HG03025 (cell line): ENCODE data around the gene WFIKKN1.

Experiments used
- ATAC-seq: cut with Tn5 transposase; IDR thresholded peaks from one replicate; pipeline ENCODE4 v1.9.1; 2021; ENCODE audit warnings: mild to moderate bottlenecking, moderate library complexity; ENCODE audit not compliant: unreplicated experiment, low FRiP score

WFIKKN1 gene

GRCh38 chr16:622920-623280, 7.9 kb upstream of the WFIKKN1 start:
- ATAC-seq, result no peak

GRCh38 chr16:624526-625070, 6.2 kb upstream of the WFIKKN1 start:
- ATAC-seq, result no peak

GRCh38 chr16:625117-625976, 5.4 kb upstream of the WFIKKN1 start:
- ATAC-seq, result no peak

- ATAC-seq, result no peak
These were observed 4.6 kb upstream of the WFIKKN1 start for GRCh38 chr16:625977-626765.

- ATAC-seq, result no peak
These were observed 3.9 kb upstream of the WFIKKN1 start for GRCh38 chr16:626787-627453.

- ATAC-seq, result no peak
These were observed 3.1 kb upstream of the WFIKKN1 start for GRCh38 chr16:627454-628239.

- no peak for ATAC-seq
These were observed 2.3 kb upstream of the WFIKKN1 start for GRCh38 chr16:628321-629061.

GRCh38 chr16:629185-629832, 1.5 kb upstream of the WFIKKN1 start:
- no peak for ATAC-seq

GRCh38 chr16:629833-630248, 944 bp upstream of the WFIKKN1 start:
- ATAC-seq, result no peak

- ATAC-seq, result no peak
These were observed 453 bp upstream of the WFIKKN1 start for GRCh38 chr16:630249-630814.

- no peak for ATAC-seq
These were observed 1.1 kb downstream of the WFIKKN1 start for GRCh38 chr16:631808-632358.

GRCh38 chr16:632486-633335, 1.9 kb downstream of the WFIKKN1 start:
- ATAC-seq, result no peak

GRCh38 chr16:633336-634050, 2.7 kb downstream of the WFIKKN1 start:
- no peak for ATAC-seq

GRCh38 chr16:634051-634670, 3.4 kb downstream of the WFIKKN1 start:
- ATAC-seq, result no peak

- ATAC-seq, result no peak
These were observed 4.2 kb downstream of the WFIKKN1 start for GRCh38 chr16:634996-635395.

- no peak for ATAC-seq
These were observed 4.9 kb downstream of the WFIKKN1 start for GRCh38 chr16:635573-636205.
